Stimulated activated CD8-positive, alpha-beta memory T cell treated with anti-CD3 and anti-CD28 coated beads, Interleukin-4, amount 100 ng/mL, for 1 hour (primary cell): ENCODE results near the gene HORMAD2.
"Not testable (repeated sequence)": the region's sequence is repeated elsewhere in the genome, so short reads cannot be mapped to it uniquely, and the experiment has no call there.

Experiments
- DNase-seq, 2 donors: peaks; one replicate each; pipeline ENCODE4 v3.0.0-alpha.2; 2020; ENCODE audit warnings: low read depth in 2 of 2, low spot score in 1 of 2

The HORMAD2 gene

GRCh38 chr22:30206944-30207343 lies 126.7 kb downstream of the HORMAD2 start:
- no peak for DNase-seq

GRCh38 chr22:30208631-30209603 lies 128.7 kb downstream of the HORMAD2 start:
- DNase-seq, result no peak

- no peak for DNase-seq
These were observed 129.4 kb downstream of the HORMAD2 start for GRCh38 chr22:30209642-30210041.

GRCh38 chr22:30210235-30210909 lies 130.1 kb downstream of the HORMAD2 start:
- DNase-seq, result no peak

- no peak for DNase-seq
These were observed 131.0 kb downstream of the HORMAD2 start for GRCh38 chr22:30211124-30211820.

- no peak for DNase-seq
These were observed 132.2 kb downstream of the HORMAD2 start for GRCh38 chr22:30212363-30212995.

DNA sequence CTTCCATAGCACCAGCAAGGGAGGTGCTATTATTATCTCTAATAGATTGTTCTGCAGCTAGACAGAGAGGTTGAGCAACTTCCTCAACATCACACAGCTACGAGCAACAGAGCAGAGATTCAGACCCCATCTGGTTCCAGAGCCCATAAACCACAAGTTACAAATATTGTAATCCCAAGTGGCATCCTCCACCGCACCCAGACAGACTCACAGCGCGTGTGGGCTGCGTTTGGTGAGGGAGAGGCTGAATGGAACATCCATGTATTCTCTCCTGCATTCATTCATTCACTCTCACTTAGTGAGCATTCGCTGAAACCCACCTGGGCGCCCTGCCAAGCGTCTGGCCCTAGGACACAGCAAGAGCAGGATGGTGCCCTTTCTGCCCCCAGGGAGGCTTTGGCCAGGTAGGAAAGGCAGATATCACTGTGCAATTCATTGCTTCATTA lies 132.8 kb downstream of the HORMAD2 start:
- no peak for DNase-seq

- DNase-seq, result no peak
These were observed 134.6 kb downstream of the HORMAD2 start for GRCh38 chr22:30214703-30215407.

- not testable (repeated sequence) for DNase-seq
These were observed 136.0 kb downstream of the HORMAD2 start for GRCh38 chr22:30216272-30216671.

DNA sequence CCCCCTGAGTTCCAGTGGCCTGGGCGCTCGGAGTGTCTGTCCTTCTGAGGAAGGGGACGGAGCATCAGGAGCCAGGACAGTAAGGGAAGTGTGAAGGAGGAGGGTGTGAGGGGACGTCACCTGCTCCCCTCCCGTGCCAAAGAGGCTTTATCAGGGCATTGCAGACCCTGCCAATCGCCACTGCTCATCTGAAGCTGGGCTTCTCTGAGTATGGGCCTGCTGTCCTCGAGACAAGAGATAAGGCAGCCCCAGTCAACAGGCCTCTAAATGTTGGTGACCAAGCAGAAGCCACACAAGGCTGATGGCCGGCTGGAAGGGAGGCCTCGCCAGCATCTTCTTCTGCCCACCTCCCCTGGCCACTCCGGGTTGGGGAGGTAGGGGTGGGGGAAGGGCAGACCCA lies 136.4 kb downstream of the HORMAD2 start:
- no peak for DNase-seq

- DNase-seq, result no peak
These were observed 137.7 kb downstream of the HORMAD2 start for GRCh38 chr22:30217698-30218560.

GRCh38 chr22:30219049-30219654 lies 138.9 kb downstream of the HORMAD2 start:
- DNase-seq, result no peak

DNA sequence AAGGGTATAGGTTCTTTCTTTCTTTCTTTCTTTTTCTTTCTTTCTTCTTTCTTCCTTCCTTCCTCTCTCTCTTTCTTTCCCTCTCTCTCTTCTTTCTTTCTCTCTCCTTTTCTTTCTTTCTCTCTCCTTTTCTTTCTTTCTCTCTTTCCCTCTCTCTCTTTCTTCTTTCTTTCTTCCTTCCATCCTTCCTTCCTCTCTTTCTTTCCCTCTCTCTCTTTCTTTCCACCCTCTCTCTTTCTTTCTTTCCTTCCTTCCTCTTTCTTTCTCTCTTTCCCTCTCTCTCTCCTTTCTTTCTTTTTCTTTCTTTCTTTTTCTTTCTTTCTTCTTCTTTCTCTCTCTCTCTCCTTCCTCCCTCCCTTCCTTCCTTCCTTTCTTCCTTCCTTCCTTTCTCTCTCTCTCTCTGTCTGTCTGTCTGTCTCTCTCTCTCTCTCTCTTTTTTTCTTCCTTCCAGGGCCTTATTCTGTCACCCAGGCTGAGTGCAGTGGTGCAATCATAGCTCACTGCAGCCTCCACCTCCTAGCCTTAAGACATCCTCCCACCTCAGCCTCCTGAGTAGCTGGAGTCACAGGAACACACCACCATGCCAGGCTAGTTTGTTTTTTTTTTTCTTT lies 139.5 kb downstream of the HORMAD2 start:
- no peak for DNase-seq

DNA sequence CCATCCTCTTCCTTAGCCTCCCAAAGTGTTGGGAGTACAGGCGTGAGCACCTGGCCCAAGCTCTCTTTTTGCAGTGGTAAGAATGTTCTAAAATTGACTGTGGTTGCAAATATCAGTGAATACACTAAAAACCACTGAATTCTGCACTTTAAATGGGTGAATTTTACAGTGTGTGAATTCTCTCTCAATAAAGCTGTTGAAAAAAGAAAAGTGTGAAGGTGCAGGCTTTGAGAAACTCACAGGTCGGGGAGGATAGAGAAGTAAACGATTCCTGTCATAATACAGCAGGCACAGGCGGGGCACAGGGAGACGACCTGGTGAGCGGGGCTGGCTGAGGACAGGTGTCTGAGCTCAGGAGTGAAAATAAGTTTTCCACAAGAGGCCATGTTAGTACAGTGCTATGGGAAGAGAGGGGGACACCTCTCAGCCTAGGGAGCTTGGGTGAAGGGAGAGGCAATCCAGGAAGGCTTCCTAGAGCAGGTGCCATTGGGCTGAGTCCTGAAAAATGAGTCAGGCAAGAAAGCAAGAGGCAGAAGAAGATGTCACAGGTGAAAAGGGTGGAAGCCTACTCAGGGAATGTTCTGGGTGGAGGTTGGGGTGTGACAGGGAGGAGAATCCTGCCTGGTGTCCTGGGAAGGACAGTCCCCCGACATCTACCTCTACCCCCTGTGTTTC lies 140.2 kb downstream of the HORMAD2 start:
- no peak for DNase-seq

DNA sequence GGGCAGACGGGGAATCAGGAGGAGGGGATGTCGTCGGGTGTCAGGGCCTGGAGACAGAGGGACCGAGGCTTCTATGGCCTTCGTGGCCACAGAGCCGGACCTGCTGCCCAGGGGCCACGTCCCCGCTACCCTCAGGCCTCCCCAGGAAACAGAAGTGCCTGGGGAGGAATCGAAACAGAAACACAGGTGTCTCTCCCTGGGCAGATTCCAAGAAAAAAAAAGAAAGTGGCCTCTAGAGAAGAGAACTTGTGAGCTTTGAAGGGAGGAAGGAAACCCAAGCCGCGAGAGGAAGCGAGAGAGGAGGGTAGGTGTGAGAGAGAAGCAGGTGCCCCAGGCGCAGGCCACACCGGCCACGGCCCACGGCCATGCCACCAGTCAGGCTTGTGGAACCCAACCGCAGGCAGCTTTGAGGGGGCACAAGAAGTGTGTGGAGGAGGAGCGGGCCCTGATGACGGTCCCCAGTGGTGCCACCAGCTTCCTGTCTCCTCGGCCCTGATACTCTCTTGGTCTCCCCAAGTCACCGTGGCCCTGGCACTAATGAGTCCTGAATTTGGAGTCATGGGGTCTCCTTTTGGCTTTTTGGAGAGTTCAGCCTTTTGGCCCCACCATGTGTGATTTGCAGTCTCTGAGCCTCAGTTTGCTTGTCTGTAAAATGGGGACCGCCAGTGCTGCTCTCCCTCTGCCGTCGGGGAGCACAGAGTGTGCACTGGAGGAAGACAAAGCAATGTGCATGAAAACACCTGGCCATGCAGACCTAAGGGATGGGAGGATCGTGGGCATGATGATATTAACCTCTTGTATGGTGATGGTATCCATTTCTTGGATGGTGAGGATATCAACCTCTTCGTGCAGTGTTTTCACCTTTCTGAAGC lies 141.1 kb downstream of the HORMAD2 start:
- DNase-seq, result peak; percentile 13 to 24

- no peak for DNase-seq
These were observed 142.1 kb downstream of the HORMAD2 start for GRCh38 chr22:30222321-30222720.

DNA sequence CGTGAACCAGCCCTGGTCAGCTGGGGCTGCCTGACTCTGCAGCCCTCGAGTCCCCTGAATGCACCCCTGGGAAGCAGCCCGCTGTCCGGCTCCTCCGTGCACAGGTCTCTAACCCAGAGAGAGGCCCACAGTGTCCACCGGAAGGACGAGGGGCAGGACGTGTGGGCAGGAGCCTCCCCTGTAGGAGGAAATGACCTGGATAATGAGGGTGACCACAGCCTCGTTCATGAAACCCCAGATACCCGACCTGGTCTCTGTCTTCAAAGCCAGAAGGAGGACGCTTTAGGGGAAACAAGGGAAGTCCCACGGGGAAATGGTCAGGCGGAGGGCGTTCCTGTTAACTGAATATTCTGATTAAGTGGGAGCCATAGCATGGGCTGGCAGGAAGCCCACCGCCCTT lies 143.0 kb downstream of the HORMAD2 start:
- no peak for DNase-seq
